GM21576 (cell line): ENCODE results near the gene BRPF3.

Experiments used
- ATAC-seq: cut with Tn5 transposase; IDR thresholded peaks from one replicate; pipeline ENCODE4 v1.9.1; 2021; ENCODE audit warnings: mild to moderate bottlenecking, moderate library complexity; ENCODE audit not compliant: unreplicated experiment

Gene BRPF3

DNA sequence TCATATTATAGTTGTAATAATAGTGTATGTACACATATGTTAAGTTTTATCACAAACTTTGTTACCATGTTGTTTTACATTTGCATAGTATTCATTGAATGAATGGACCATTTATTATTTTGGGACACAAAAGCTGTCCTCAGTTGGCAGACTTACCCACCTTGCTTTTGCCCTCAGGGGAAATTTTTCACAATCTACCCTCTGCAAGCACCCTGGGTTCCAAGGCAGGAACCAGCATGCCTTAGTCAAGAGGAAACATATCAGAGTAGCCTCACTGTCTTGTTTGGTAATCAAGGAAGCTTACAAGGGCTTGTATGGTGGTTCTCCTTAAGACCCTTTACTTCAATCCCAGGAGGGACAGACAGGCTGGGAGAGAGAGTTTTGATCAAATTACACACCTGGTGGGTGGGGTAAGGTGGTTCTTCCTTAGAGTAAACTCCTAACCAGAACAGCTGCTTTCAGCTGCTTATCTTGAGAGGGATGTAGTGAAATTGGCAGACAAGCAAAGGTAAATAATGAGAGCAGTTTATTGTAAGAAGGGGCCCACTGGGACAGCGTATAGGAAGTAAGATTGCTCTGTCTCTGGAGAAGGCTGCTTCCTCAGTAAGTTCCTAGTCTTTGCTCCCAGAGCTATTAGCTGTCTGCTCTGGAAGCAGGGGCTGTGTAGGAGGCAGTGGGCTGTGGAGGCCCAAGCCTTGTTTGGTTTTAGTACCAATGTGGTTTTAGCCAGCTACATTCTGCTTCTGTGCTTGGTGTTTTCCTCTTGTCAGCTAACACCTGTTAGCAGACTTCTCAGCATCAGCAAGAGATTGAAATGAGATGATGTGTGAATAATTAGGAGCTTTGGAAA is 31.1 kb downstream of the BRPF3 start:
- ATAC-seq, result no peak

DNA sequence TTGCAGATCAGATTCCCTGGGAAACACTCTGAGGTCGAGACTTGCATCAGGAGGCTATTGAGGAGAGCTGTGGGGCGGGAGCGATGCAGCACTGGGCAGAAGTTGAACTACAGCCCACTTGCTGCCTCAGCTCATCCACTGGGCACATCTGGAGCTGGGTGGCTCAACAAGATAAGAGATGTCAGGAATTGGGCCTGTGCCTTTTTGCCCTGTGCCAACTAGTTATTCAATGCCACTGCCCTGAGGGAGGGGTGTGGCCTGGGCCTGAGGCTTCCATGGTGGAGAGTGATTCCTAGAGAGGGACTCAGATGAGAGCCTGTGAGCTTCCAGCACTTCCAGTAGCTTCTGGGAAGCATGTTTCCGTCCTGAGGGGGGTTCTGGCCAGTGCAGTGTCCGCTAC is 32.7 kb downstream of the BRPF3 start:
- ATAC-seq, result no peak

DNA sequence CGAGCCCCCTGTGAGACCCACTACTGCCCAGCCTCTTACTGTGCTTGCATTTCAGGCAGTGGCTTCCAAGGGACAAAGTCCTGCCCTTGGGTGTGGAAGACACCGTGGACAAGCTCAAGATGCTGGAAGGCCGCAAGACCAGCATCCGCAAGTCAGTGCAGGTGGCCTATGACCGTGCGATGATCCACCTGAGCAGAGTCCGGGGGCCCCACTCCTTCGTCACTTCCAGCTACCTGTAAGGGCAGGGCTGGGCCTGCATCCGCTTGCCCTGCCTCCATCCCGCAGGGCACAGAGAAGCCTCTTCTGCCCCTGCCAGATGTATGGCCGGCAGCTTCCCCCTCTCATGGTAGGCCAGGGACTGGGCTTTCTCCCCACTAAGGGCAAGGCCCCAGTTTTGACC is 33.8 kb downstream of the BRPF3 start:
- no peak for ATAC-seq

DNA sequence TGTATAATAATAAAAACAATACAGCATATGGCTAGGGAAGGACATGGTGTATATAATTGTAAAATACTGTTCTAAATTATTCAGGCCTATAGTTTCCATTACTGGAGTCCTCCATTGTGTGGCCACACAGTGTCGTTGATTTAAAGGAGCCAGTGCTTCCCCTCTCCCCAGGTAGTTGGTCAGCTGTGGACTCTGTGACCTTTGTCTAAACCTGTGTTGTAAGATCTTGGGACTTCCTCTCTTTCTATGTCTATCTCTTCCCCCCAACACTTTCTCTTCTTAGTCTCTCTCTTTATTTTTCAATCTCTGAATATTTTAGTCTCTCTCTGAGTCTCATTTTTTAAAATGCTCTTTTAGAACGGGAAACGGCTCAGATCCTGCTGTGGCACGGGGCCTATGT is 35.6 kb downstream of the BRPF3 start:
- ATAC-seq, result no peak

DNA sequence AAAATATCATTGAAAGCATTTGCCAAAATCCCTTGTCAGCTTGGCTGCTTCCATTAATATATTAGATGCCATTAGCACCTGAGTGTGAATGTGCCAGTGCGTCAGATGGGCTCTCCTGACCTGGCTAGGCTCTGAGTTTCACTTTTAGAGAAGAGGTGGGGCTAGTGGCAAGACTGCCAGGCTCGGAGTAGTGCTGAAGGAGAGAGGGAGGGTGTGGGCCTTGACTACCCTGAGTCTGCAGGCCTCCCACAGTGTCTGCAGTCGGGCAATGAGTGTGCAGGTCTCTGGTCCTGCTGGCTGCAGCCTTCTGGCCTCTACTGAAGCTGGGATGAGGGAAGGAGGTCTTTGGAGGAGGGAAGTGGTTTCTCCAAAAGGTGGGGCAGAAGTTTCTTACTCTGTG is 38.8 kb downstream of the BRPF3 start:
- ATAC-seq, result no peak

DNA sequence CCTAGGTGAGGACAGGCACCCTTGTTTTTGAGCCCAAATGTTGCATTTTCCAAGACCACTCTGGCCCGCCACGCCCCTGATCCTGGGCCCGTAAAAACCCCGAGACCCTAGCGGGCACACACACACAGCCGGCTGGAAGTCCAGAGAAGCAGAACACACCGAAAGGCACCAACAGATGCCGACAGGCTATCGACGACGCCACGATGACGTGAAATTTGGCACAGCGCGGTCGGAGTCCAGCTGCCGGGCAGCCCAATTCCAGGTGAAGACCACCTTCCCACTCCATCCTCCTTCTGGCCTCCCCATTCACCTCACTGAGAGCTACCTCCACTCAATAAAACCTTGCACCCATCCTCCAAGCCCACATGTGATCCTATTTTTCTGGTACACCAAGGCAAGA is 39.3 kb downstream of the BRPF3 start:
- no peak for ATAC-seq

DNA sequence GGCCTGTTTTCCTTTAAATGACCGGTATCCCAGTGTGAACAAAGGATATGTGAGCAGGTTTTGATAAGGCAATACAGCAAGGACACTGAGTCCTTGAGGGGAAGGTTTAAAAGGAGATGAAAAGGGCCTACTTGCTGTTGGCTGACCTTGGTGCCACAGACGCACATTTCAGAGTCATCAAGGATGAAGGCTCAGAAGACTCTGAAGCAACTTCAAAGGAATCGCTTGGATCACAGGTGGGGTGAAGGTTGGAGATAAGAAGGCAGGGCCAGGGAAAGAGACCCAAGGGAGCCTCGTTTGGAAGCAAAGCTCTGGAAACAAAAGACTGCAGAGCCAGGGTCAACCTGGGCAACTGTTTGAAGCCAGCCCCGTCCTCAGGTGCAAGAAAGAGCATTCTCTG is 43.2 kb downstream of the BRPF3 start:
- no peak for ATAC-seq

DNA sequence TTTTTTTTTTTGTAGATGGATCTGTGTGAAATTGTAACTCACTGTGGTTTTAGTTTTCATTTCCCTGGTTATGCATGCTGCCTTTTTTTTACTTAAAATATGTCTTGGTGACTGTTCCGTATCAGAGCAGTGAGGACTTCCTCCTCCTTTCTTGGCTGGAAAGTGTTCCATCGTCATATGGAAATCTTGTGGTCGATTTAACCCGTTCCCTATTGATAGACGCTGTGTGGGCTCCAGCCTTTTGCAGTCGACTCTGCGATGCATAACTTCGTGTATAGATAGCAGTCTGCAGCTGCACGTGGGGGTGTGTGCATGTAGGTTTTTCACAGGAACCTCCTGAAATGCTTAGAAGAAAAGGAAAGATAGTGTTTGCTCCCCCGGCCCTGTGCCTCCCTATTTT is 45.2 kb downstream of the BRPF3 start:
- no peak for ATAC-seq

DNA sequence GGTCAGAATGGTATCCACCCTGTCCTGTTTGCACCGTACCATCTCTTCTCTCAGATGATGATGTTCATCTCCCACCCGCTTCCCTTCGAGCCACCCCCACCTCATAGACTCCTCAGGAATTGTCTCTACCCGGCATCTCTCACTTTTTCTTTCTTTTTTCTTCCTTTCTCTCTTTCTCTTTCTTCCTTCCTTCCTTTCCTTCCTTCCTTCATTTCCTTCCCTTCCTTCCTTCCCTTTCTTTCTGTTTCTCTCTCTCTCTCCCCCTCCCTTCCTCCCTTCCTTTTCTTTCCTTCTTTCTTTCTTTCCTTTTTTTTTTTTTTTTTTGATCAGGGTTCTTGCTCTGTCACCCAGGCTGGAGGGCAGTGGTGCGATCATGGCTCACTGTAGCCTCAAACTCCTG is 45.6 kb downstream of the BRPF3 start:
- ATAC-seq, result no peak

DNA sequence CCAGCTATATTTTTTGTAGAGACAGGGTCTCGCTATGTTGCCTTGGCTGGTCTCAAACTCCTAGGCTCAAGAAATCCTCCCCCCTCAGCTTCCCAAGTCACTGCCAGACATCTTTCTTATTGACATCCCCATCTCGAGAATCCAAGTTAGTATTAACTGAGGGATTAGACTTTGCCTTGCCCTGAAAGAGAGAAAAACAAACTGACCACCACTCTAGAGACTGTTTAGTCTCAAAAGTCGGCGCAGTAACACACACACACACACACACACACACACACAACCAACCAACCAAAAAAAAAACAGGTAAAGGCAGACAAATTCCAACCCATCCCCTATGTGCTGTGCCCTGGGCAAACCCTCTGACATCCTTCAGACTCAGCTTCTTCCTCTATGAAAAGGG is 46.1 kb downstream of the BRPF3 start:
- no peak for ATAC-seq

DNA sequence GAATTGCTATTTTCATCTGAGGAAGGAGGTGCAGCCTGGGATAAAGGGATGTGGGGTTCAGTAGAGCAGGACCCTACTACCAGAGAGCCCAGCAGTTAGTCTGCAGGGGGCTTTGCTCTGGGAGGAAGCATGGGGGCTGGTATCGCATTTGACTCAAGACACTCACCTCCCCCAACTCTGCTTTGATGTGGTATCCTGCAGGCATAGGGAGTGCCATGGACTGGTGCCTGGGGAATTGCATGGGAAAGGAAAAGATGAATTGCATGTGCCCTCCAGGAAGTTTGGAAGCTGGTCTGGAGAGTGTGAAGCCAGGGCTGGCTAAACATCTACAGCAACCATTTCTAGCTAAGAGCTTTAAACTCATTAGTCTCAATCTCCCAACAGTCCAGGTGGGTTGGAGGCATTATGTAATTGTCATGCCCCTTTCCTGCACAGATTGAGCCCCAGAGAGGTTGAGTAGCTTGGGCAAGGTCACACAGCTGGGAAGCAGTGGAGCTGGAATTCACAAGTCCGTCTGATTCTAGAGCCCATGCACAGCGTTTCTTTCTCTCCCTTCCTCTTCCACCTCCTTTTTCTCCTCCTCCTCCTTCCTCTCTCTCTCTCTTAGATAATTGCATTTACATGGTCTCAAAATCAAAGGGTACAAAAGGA is 47.1 kb downstream of the BRPF3 start:
- no peak for ATAC-seq

DNA sequence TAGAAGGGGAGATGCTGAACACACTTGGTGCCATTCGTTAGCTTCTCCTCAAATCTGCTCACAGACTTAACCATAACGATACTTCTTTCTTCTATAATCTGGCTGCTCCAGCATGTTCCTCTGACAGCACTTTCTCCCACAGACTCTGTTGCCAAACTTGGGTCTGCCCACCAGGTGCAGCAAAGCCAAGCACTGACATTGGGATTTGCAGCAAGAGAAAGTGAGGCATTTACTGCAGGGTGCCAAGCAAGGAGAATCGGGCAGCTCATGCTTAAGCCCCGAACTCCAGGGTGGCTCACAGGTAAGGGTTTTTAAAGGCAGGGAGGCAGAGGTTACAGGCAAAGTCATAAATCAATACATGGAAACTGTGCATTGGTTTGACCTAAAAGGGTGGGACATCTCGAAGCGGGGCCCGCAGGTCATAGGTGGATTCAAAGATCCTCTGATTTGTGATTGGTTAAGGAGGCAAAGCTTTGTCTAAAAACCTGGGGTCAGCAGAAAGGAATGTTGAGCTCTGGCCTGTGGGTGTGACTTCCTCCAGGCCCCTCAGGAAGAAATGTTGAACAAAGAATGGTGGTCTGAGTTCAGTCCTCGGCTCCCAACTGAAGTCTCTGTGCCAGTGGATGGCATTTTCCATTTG is 48.2 kb downstream of the BRPF3 start:
- no peak for ATAC-seq

DNA sequence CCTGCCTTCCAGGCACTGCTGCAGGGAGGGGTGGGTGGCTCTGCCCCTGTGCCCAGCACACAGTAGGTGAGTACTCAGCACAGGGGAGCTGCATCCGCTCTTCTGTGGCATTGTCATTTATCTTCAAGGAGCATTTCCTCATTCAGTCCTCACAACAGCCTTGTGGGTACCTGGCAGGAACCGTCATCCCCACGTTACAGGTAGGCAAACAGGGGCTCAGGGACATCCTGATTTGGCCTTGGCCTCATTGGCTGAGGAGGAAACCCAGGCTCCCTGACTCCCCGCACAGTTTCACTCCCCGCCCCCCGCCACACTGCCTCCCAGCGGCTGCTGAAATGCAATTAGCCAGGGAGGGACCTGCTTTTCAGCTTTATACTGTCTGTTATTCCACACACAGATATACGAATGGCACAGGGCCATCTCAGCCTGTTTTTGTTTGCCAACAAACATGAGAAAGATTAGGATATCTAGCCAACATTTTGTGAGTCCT is 49.1 kb downstream of the BRPF3 start:
- ATAC-seq, result no peak

DNA sequence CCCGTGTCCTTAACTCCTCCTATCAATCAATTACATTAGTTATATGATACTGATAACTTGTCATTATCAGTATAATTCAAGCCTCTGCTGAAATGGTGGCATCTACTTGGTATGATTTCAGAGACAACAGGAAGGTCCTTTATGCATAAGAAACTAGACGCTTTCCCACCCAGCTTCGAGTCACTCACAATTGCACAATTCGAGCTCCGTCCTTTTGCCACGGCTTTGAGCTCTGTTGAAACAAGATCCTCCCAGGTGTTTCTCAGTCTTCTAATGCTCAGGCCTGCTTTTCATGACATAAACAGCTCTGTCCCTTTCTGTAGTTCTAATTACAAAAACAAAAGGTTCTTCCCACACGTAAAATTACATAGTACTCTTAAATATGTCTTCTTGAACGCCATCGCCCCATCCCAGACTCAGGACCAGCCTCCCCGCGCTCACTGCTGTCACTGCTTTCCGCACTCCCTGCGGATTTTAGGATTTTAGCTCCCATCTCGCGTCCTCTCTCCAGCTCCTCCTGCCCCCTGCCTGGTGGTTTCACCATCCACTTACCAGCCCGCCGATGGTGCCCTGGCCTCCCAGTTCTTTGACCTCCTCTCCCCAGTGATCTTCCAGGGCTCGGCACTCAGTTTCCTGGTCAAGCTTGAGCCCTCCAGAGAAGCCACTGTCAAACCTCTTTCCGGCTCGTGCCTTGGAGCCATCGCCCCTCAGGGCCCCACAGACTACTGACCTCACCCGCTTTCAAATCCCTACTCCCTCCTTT is 50.1 kb downstream of the BRPF3 start:
- no peak for ATAC-seq

DNA sequence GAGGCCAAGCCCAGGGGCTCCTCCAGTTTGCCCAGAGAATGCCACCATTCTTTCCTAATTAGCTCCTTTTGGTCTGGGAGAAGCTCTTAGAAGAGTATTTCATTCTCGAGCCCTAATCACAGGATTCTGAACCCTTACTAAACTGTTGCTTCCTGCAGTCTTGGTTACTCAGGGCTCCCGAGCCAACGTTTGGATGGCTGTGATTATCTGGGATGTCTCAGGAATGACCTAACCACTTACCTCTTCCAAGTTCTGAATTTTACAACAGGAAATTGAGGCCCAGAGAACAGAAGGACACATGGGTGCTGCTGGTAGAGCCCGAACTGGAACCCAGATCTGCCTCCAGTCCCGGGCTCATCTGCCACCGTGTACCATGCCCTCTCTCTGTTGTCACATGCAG is 51.1 kb downstream of the BRPF3 start:
- no peak for ATAC-seq

DNA sequence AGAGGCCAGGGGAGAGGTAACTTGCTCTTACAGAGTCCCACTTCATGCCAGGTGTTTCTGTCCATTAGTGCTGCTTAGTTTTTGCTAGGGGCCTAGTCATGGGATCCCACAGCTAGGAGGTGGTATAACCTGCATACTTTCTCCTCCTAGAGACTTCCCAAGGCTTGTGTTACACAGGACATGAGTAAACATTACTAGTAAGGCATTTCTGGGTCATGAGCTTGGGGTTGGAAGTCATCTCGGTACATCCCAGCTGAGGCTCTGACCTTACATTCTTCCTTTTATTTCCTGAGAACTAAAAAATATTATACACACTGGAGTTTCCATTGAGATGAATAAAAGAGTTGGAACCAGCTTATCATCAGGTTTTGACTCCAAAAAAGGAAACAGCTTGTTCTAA is 52.4 kb downstream of the BRPF3 start:
- no peak for ATAC-seq

DNA sequence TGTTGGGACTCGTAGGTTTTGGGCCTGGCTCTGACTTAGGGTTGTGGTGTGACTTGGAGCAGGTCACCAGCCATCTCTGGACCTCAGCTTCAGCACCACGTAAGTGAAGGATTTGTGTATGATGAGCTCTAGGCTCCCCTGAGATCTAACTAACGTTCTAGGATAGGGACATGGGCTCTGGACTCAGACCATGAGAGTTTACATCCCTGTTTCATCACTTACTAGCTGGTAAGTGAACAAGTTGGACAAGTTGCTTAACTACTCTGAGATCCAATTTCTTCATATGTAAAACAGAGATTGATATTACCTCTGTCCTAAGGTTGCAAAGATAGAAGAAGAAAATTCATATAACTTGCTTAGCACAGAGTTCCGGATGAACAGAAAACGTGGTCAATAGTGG is 53.0 kb downstream of the BRPF3 start:
- ATAC-seq, result no peak

DNA sequence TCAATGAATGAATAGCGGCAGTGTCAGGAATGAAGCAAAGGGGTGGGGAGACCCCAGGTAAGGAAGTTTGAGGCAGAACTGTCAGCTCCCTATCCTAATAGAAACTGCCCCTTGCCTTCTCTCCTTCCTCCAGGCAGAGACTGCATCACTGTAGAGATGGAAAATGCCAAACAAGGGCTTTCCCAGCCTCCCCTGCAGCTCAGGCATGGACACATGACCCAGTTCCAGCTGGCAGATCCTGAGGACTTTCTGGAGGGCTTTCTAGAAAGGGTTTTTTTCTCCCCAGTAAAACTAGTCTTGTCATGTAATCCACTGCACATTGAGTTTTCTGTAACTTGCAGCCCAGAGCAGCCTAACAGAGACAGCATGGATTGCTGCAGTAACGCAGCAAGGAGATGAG is 55.5 kb downstream of the BRPF3 start:
- ATAC-seq, result no peak

DNA sequence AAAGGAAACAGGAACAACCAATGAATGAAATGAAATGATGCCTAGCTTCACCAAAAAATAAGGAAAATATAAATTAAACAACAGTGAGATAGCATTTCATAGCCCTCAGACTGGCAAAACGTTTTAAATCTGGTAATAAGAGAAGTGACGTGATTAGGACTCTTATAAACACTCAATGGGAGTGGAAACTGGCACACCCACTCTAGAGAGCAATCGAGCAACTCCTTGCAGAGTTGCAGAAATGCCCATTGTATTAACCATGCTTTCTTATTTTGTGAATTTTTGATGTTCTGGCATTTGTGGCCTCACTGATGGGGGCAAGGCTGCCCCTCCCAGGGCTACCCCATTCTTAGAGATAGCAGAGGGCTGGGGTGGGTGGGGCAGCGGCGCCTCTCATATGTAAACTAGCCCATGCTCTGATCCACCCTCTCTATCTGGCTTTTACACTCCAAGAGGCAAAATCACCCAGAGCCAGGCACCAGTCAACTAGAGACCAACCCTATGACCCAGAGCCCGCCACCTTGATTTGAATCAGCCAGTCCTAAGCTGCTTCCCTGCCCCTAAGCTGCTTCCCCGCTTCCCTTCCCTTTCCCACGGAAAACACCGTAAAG is 67.0 kb downstream of the BRPF3 start:
- no peak for ATAC-seq

DNA sequence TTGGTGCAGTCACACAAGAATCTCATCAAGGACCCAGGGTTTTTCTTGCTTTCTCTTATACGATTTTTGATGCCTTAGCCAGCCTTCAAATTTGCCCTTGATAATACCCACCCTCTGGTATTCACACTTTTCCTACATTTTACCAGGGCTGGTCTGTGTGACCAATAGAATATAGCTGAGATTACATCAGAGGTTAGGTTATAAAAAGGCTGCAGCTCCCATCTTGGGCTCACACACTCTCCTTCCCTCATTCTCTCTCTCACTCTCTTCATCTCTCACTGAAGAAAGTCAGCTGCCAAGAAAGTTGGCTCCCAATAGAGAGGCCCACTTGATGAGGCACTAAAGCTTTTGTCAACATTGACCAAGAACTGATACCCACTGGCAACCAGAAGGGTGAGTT is 69.2 kb downstream of the BRPF3 start:
- no peak for ATAC-seq
